H9 (cell line): ENCODE data around the gene STYK1. TPM values are rescaled to one million over a fixed set of nuclear protein-coding genes. Genes with fewer than 3 reads are reported as not detected.
"Not testable (repeated sequence)": the region's sequence is repeated elsewhere in the genome, so short reads cannot be mapped to it uniquely, and the experiment has no call there.

Experiments used
- DNase-seq: peaks from one replicate; pipeline ENCODE4 v3.0.0-alpha.2; 2017
- H2AFZ ChIP-seq: one replicate; pipeline ENCODE4 v1.6.1; 2013; ENCODE audit warnings: mild to moderate bottlenecking, low read length, control low read depth, moderate library complexity
- H2AK5ac ChIP-seq: 2 replicates; pipeline ENCODE4 v1.6.1; 2013; ENCODE audit warnings: low read length, control low read depth, mixed read lengths; ENCODE audit not compliant: insufficient read length
- H2BK120ac ChIP-seq: one replicate; pipeline ENCODE4 v1.6.1; 2013; ENCODE audit warnings: low read depth, mild to moderate bottlenecking, low read length, control low read depth, inconsistent platforms; ENCODE audit not compliant: poor library complexity, severe bottlenecking
- H2BK12ac ChIP-seq: 2 replicates; pipeline ENCODE4 v1.6.1; 2013; ENCODE audit warnings: low read length, control low read depth, mixed read lengths, low read depth; ENCODE audit not compliant: insufficient read length
- H2BK15ac ChIP-seq: 2 replicates; pipeline ENCODE4 v1.6.1; 2013; ENCODE audit warnings: low read depth, low read length, control low read depth
- H2BK20ac ChIP-seq: one replicate; pipeline ENCODE4 v1.6.1; 2013; ENCODE audit warnings: low read depth, mild to moderate bottlenecking, low read length, control low read depth, inconsistent platforms; ENCODE audit not compliant: poor library complexity, severe bottlenecking
- H2BK5ac ChIP-seq: 2 replicates; pipeline ENCODE4 v1.6.1; 2013; ENCODE audit warnings: low read length, control low read depth, mixed read lengths; ENCODE audit not compliant: insufficient read length
- H3K14ac ChIP-seq: 2 replicates; pipeline ENCODE4 v1.6.1; 2013; ENCODE audit warnings: low read length, control low read depth; ENCODE audit not compliant: insufficient read depth
- H3K18ac ChIP-seq: 2 replicates; pipeline ENCODE4 v1.6.1; 2013; ENCODE audit warnings: low read depth, mild to moderate bottlenecking, mixed read lengths, low read length, control low read depth; ENCODE audit not compliant: insufficient read length
- H3K23ac ChIP-seq: 2 replicates; pipeline ENCODE4 v1.6.1; 2013; ENCODE audit warnings: low read length, control low read depth, mixed read lengths, low read depth; ENCODE audit not compliant: insufficient read length
- H3K23me2 ChIP-seq: 2 replicates; pipeline ENCODE4 v1.6.1; 2013; ENCODE audit warnings: low read depth, mild to moderate bottlenecking, mixed read lengths, low read length, control low read depth; ENCODE audit not compliant: insufficient read length, poor library complexity, severe bottlenecking
- H3K27ac ChIP-seq: 2 replicates; pipeline ENCODE4 v1.5.1; 2013; ENCODE audit warnings: low read length, control low read depth, mixed read lengths, low read depth; ENCODE audit not compliant: insufficient read length
- H3K27me3 ChIP-seq: 2 replicates; pipeline ENCODE4 v1.6.1; 2013; ENCODE audit warnings: low read length, control low read depth, inconsistent platforms; ENCODE audit not compliant: insufficient read depth
- H3K4ac ChIP-seq: 2 replicates; pipeline ENCODE4 v1.6.1; 2013; ENCODE audit warnings: low read depth, mild to moderate bottlenecking, control low read depth, inconsistent platforms, low read length, moderate library complexity
- H3K4me1 ChIP-seq: 2 replicates; pipeline ENCODE4 v1.6.1; 2013; ENCODE audit warnings: low read length, control low read depth, inconsistent platforms; ENCODE audit not compliant: insufficient read depth
- H3K4me2 ChIP-seq: 2 replicates; pipeline ENCODE4 v1.6.1; 2013; ENCODE audit warnings: low read length, control low read depth, mixed read lengths; ENCODE audit not compliant: insufficient read length, insufficient read depth
- H3K56ac ChIP-seq: 2 replicates; pipeline ENCODE4 v1.6.1; 2013; ENCODE audit warnings: low read depth, mild to moderate bottlenecking, mixed read lengths, low read length, control low read depth; ENCODE audit not compliant: insufficient read length
- H3K79me1 ChIP-seq: 2 replicates; pipeline ENCODE4 v1.6.1; 2013; ENCODE audit warnings: low read depth, mild to moderate bottlenecking, moderate library complexity, low read length, control low read depth, inconsistent platforms; ENCODE audit not compliant: insufficient read depth, poor library complexity, severe bottlenecking
- H3K79me2 ChIP-seq: 2 replicates; pipeline ENCODE4 v1.6.1; 2013; ENCODE audit warnings: low read length, control low read depth, inconsistent platforms; ENCODE audit not compliant: insufficient read depth
- H3K9ac ChIP-seq: 2 replicates; pipeline ENCODE4 v1.6.1; 2013; ENCODE audit warnings: low read length, control low read depth, mixed read lengths; ENCODE audit not compliant: insufficient read length; ENCODE audit errors: extremely low read depth
- H3K9me3 ChIP-seq: one replicate; pipeline ENCODE4 v1.6.1; 2013; ENCODE audit warnings: low read depth, low read length, inconsistent platforms; ENCODE audit not compliant: control insufficient read depth
- H3T11ph ChIP-seq: one replicate; pipeline ENCODE4 v1.6.1; 2013; ENCODE audit warnings: mild to moderate bottlenecking, low read length, control low read depth, inconsistent platforms
- H4K20me1 ChIP-seq: one replicate; pipeline ENCODE4 v1.6.1; 2013; ENCODE audit not compliant: control insufficient read depth, insufficient read length, insufficient read depth
- H4K5ac ChIP-seq: 2 replicates; pipeline ENCODE4 v1.6.1; 2013; ENCODE audit warnings: low read depth, mild to moderate bottlenecking, mixed read lengths, low read length, control low read depth; ENCODE audit not compliant: insufficient read length
- H4K8ac ChIP-seq: replicated peaks from 2 replicates; pipeline ENCODE4 v1.6.1; 2013; ENCODE audit warnings: low read length, control low read depth, mixed read lengths, low read depth; ENCODE audit not compliant: insufficient read length
- H4K91ac ChIP-seq: 2 replicates; pipeline ENCODE4 v1.6.1; 2013; ENCODE audit warnings: low read depth, mild to moderate bottlenecking, moderate library complexity, mixed read lengths, low read length, control low read depth; ENCODE audit not compliant: insufficient read length
- H3K27ac Mint-ChIP-seq, 3 experiments: 2 replicates in 2 of 3; 3 replicates in 1 of 3; pipeline ENCODE4 v1.8.0; 2020 to 2021; ENCODE audit warnings: mixed read lengths in 3 of 3, mild to moderate bottlenecking in 1 of 3, moderate library complexity in 1 of 3
- H3K27me3 Mint-ChIP-seq: 2 replicates; pipeline ENCODE4 v1.8.0; 2021; ENCODE audit warnings: low read depth, mild to moderate bottlenecking, moderate library complexity, mixed read lengths
- H3K36me3 Mint-ChIP-seq, 3 experiments: 2 replicates in 2 of 3; 3 replicates in 1 of 3; pipeline ENCODE4 v1.8.0; 2020 to 2021; ENCODE audit warnings: low read depth in 3 of 3, mixed read lengths in 3 of 3; ENCODE audit not compliant: insufficient read depth in 1 of 3
- H3K4me1 Mint-ChIP-seq, 2 experiments: 2 replicates each; pipeline ENCODE4 v1.8.0; 2020; ENCODE audit warnings: mixed read lengths in 2 of 2
- H3K4me3 Mint-ChIP-seq, 2 experiments: 2 replicates in 1 of 2; 3 replicates in 1 of 2; pipeline ENCODE4 v1.8.0; 2020 to 2021; ENCODE audit warnings: mild to moderate bottlenecking in 2 of 2, mixed read lengths in 2 of 2, moderate library complexity in 1 of 2
- H3K9me3 Mint-ChIP-seq, 2 experiments: 2 replicates in 1 of 2; 3 replicates in 1 of 2; pipeline ENCODE4 v1.8.0; 2020; ENCODE audit warnings: mild to moderate bottlenecking in 2 of 2, mixed read lengths in 2 of 2, moderate library complexity in 1 of 2
- WGBS: extraction: QIAGEN DNeasy Blood & Tissue Kit; methylation state at CpG from one replicate; pipeline ENCODE4 v1.1.7; 2013; ENCODE audit warnings: missing lambda C conversion rate, low lambda C conversion rate, mixed read lengths; ENCODE audit not compliant: insufficient read length; ENCODE audit errors: extremely low coverage; 5-methylcytosine and 5-hydroxymethylcytosine counted together
- total RNA-seq: library from RNA; stranded (reverse); gene quantifications from 2 replicates; pipeline ENCODE4 v1.2.1, GENCODE V29; 2021
- TF ChIP-seq, protein P1 (sequence below): fragments of 200-600 bp; sonication (generic); conservative IDR thresholded peaks from 3 replicates; pipeline ENCODE4 v1.8.0; 2021; ENCODE audit warnings: antibody characterized with exemption, mild to moderate bottlenecking

The STYK1 gene
- total RNA-seq, 1 experiment from 2014 or later = 0.37 TPM

DNA sequence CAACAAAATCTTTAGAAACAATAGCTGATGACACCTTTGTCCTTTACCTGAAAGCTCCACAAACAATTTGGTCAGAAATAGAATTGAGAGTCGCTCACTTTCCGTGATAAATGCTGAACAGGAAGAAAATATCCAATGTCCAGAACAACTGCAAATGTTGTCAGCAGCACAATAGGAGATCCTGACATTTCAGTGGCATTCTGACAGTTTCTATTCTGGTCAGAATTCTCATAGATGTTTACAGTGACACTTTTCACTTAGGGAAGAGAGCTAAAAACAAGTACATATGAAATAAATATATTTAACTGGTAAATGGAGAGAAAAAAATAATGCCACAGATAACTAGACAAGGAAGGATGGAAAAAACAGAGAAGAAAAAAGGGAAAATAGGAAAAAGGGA is 99.5 kb downstream of the STYK1 start:
- Histone ChIP-seq H4K5ac (no peak overlapping the region), H2AK5ac (no peak overlapping the region), H4K8ac (no peak overlapping the region), H3K18ac (no peak overlapping the region), H3K4me1 (no peaks in the 10 kb centered on the region), H4K20me1 (no peaks in the 10 kb centered on the region), H3K4ac (no peak overlapping the region), H2BK12ac (no peak overlapping the region), H2BK5ac (no peak overlapping the region), H3K9me3 (no peaks in the 10 kb centered on the region), H3K23me2 (no peaks in the 10 kb centered on the region), H3K56ac (no peak overlapping the region), H2AFZ (no peak overlapping the region), H2BK120ac (no peak overlapping the region), H3K14ac (no peak overlapping the region), H4K91ac (no peak overlapping the region), H3K79me1 (no peaks in the 10 kb centered on the region), H2BK20ac (no peak overlapping the region), H2BK15ac (no peak overlapping the region), H3T11ph (no peak overlapping the region), H3K27ac (no peak overlapping the region), H3K79me2 (no peaks in the 10 kb centered on the region), H3K9ac (no peak overlapping the region), H3K23ac (no peak overlapping the region), H3K4me2 (no peak overlapping the region), H3K27me3 (no peaks in the 10 kb centered on the region)
- TF ChIP-seq, protein P1, sequence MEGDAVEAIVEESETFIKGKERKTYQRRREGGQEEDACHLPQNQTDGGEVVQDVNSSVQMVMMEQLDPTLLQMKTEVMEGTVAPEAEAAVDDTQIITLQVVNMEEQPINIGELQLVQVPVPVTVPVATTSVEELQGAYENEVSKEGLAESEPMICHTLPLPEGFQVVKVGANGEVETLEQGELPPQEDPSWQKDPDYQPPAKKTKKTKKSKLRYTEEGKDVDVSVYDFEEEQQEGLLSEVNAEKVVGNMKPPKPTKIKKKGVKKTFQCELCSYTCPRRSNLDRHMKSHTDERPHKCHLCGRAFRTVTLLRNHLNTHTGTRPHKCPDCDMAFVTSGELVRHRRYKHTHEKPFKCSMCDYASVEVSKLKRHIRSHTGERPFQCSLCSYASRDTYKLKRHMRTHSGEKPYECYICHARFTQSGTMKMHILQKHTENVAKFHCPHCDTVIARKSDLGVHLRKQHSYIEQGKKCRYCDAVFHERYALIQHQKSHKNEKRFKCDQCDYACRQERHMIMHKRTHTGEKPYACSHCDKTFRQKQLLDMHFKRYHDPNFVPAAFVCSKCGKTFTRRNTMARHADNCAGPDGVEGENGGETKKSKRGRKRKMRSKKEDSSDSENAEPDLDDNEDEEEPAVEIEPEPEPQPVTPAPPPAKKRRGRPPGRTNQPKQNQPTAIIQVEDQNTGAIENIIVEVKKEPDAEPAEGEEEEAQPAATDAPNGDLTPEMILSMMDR = no peak
- WGBS = no CpG with 5 or more reads among the region's 2 CpGs
- Mint-ChIP-seq H3K9me3 (peaks cover 4 to 17% of the 10 kb centered on the region in 2 experiments; a peak in 4 of 5 replicates), H3K4me1 (peaks cover 7 to 17% of the 10 kb centered on the region in 2 experiments; a peak in 3 of 4 replicates), H3K36me3 (peaks cover 7 to 8% (median 8%) of the 10 kb centered on the region in 3 experiments), H3K27ac (no peak overlapping the region), H3K4me3 (no peak overlapping the region), H3K27me3 (peaks cover 2% of the 10 kb centered on the region; the same call in 1 of the 2 replicates)
- DNase-seq = no peak

GRCh38 chr12:10572021-10572490 is 101.8 kb downstream of the STYK1 start:
- H3K9ac ChIP-seq, H3K4me1 ChIP-seq, DNase-seq, H4K20me1 ChIP-seq, H3K23me2 ChIP-seq, H3K18ac ChIP-seq, H3K79me2 ChIP-seq, H2BK12ac ChIP-seq, H3K79me1 ChIP-seq, H4K8ac ChIP-seq, H3K9me3 ChIP-seq, H2AK5ac ChIP-seq, H4K5ac ChIP-seq, H2BK15ac ChIP-seq, H2BK120ac ChIP-seq, H2AFZ ChIP-seq, H4K91ac ChIP-seq, H3K27me3 Mint-ChIP-seq, H3T11ph ChIP-seq, H3K14ac ChIP-seq, H3K27me3 ChIP-seq, H3K4me2 ChIP-seq, H3K23ac ChIP-seq, H3K56ac ChIP-seq, H3K4ac ChIP-seq, H3K36me3 Mint-ChIP-seq, H2BK20ac ChIP-seq, H3K4me3 Mint-ChIP-seq, H2BK5ac ChIP-seq, H3K27ac ChIP-seq: not testable (repeated sequence)
- Mint-ChIP-seq H3K9me3 (peaks cover 4 to 17% of the 10 kb centered on the region in 2 experiments; a peak in 4 of 5 replicates), H3K27ac (peak overlapping the region in 1 of 3 experiments; percentile 40; a peak in 2 of 7 replicates), H3K4me1 (peaks cover 7 to 15% of the 10 kb centered on the region in 2 experiments; a peak in 3 of 4 replicates)
- no CpG with 5 or more reads among the region's 3 CpGs for WGBS
